NCI-H2029 treated with DMSO at 0.1 percent for 48 hours (cell line): ENCODE measurements around the gene RERE.
A peak's percentile ranks its signal among the peaks of the same experiment; 100 is the strongest.
"Not testable (repeated sequence)": the region's sequence is repeated elsewhere in the genome, so short reads cannot be mapped to it uniquely, and the experiment has no call there.

ENCODE experiments used
- DNase-seq: peaks from one replicate; lab custom pipeline; 2025; lab: John Stamatoyannopoulos, UW

Gene RERE

DNA sequence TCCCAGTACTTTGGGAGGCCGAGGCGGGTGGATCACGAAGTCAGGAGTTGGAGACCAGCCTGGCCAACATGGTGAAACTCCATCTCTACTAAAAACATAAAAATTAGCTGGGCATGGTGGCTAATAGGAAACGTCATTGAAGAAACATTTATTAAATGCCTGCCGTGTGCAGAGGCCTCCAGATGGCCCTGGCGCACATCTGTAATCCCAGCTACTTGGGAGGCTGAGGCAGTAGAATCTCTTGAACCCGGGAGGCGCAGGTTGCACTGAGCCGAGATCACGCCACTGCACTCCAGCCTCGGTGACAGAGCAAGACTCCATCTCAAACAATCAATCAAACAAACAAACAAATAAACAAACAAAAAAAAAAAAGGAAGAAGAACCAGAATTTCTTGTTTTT, 368.9 kb downstream of the RERE start:
- DNase-seq = not testable (repeated sequence)

GRCh38 chr1:8447616-8448150, 369.8 kb downstream of the RERE start:
- DNase-seq = no peak

DNA sequence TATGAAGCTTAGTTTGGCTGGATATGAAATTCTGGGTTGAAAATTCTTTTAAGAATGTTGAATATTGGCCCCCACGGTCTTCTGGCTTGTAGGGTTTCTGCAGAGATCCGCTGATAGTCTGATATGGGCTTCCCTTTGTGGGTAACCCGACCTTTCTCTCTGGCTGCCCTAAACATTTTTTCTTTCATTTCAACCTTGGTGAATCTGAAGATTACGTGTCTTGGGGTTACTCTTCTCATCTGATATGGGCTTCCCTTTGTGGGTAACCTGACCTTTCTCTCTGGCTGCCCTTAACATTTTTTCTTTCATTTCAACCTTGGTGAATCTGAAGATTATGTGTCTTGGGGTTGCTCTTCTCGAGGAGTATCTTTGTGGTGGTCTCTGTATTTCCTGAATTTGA, 371.3 kb downstream of the RERE start:
- not testable (repeated sequence) for DNase-seq

- DNase-seq = no peak
Measured at GRCh38 chr1:8443558-8444194, 373.8 kb downstream of the RERE start.

DNA sequence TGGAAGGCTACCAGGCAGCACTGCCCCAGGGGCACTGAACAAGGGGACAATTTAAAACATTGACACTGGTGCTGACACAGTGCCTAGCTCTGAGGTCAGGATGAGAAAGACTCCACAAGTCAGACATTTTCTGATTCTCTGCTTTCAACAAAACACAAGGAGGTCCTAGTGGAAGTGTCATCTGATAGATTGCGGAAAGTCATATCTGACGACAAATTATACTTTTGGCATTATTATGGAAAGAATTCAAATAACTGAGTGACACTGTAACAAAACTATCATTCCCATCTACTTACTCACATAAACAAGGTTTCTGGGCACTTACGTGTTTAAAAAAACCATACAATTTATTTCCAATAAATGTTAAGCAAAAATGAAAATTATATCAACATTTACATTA, 376.0 kb downstream of the RERE start:
- no peak for DNase-seq

DNA sequence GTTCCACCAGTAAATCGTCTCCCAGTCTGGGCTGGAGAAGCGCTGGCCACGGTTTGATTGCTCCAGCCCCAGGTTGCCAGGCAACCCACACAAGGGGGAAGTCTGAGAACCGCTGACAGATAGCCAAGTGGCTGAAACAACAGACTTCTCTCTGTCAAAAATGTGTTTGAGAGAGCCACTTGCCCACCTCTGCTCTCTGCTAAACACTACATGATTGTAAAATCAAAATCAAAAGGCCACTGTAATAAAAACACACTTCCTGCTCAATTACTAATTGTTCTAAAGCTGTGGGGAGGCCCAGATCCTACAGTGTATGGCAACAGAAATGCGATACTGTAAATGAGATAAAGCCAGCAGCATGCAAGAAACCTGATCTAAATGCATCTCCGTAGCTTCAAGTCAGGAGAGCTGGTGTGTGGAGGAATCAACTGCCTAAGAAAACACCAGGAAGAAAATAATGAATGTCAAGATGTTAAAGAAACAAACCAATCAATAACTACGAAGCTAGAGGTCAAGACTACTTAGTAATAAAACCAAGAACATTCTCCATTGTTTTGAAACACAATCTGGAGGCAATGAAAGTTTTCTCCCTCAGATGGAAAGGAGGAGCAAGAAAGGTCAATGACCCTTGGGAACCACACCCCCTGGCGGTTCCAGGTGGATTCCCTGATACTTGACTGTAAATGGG, 378.3 kb downstream of the RERE start:
- DNase-seq = peak; percentile 92

DNA sequence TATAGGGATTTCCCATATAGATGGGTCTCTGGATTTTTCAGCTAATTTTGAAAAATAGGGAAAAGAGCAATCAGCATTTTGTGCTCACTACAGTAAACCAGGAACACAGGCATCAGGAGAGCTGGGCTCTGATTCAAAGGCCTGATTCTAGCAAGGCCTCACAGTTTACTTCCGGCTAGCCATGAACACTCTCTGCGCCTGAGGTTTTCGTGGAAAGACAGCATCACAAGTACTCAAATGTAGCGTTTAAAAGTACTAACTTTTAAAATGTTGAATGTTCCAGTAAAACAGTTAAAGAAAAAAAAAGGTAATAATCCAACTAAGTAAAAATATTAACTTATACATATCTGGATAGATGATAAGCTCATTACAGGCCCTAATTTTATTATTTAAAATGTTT, 379.0 kb downstream of the RERE start:
- no peak for DNase-seq

DNA sequence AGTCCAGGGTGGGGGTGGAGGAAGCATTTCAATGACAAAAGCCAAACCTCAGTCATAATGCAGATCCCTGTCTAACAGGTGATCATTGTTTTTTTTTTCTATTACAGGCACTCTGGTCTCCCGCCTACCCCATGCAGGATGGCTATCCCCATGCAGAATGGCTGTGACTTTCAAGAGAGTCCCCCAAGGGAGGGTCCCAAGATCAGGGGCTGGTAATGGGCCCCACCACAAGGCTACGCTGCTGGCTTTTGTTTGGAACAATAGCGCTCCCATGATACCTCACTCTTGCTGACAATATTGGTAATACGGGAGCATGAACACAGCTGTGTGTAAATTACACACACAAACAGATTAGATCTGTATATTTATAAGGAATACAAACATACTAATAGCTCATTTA, 380.1 kb downstream of the RERE start:
- no peak for DNase-seq

GRCh38 chr1:8435569-8436071, 381.8 kb downstream of the RERE start:
- peak; percentile 47 for DNase-seq

- DNase-seq = no peak
Measured at GRCh38 chr1:8434101-8434500, 383.3 kb downstream of the RERE start.

DNA sequence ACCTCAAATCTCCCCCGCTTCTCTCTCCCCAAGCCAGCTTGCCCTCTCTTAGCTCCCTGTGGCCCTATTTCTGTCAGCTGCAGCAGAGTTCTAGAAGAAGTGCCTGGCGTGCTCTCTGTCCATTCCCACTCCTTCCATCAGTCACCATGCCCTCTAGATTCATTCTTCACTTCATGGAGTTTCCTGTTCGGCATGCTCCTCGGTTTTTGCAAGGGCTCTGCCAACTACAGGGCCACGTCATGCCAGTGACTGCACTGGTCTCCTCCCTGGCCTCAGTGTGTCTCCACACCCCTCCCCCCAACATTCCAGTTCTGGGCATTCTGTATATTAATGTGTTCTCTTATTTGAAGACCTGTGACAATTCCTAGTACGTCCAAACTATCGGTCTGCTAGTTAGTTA, 385.7 kb downstream of the RERE start:
- no peak for DNase-seq

GRCh38 chr1:8431019-8431418, 386.4 kb downstream of the RERE start:
- no peak for DNase-seq

DNA sequence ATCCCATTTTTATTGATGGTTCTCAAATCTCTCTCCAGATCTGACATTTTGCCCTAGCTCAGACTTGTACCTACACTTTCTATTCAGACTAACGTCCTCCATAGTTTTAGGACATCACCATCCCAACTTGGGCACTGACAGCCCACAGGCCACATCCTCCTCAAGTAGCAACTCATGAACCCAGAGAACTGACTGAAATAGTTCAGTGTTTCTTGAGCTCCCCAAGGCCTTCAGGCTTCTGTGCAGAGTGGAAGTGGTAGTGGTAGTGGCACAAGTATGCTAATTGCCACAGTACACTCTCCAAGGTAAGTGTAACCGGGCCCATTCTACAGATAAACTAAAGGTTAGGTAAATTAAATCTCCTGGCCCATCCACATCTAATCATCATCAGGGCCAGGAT, 387.0 kb downstream of the RERE start:
- DNase-seq = no peak

- no peak for DNase-seq
Measured at GRCh38 chr1:8429549-8430110, 387.8 kb downstream of the RERE start.

GRCh38 chr1:8428441-8428840, 389.0 kb downstream of the RERE start:
- no peak for DNase-seq

DNA sequence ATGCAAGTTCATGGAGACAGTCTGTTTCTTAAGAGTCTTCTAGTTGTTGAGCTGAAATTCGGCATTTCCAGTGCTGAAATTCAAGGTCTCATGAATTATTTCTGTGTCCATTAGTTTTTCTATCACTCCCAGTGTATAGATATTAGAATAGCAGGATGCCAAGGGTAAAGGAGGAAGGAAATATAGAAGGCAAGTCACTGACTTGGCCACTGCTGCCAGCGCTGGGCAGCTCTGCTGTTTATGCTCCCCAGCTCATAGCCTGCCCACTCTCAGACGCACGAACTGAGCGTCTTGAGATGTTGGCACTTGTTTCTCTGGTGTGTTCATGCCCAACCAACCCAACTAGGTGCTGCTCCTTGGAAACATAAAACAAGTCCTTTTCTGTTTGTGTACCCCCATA, 389.5 kb downstream of the RERE start:
- DNase-seq = no peak

DNA sequence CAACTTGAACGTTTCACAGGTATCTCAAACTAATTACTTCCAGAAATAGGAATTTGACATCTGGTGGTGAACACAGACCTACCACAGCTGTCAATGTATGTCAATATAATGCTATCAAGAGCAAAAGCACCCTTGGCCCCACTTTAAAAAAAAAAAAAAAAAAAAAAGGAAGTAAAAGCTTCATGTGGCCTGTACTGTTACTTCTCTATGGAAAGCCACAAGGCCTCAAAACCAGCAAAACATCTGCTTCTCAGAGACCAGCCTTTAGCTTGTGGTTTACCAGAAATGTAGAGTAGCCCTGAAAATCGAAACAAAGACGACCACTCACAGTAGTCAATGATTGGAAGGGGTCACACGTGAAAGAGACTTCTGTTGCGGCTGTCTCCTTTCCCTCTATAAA, 389.9 kb downstream of the RERE start:
- DNase-seq = no peak

DNA sequence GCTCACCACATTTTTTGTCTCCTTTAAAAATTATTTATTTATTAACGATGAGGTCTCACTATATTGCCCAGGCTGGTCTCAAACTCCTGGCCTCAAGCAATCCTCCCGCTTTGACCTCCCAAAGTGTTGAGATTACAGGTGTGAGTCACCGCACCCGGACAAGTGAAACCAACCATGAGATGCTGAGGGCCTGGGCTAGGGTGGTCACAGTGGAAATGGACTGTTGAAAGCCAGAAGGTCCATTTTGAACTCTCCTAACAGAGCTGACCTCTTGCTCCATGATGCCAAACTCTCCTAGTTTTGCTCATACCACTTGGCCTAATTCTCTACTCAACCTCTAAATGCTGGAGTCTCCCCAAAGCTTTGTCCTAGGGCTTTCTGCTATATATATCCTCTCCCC, 390.4 kb downstream of the RERE start:
- no peak for DNase-seq

- no peak for DNase-seq
Measured at GRCh38 chr1:8425781-8426161, 391.7 kb downstream of the RERE start.

- no peak for DNase-seq
Measured at GRCh38 chr1:8425150-8425780, 392.2 kb downstream of the RERE start.

GRCh38 chr1:8424539-8425116, 392.8 kb downstream of the RERE start:
- peak; percentile 29 for DNase-seq
